Colonic mucosa (tissue), 4 donors: Measurements from ENCODE around the gene METTL6. TPM values are rescaled to one million over a fixed set of nuclear protein-coding genes. Genes with fewer than 3 reads are reported as not detected.
"Not testable (repeated sequence)": the region's sequence is repeated elsewhere in the genome, so short reads cannot be mapped to it uniquely, and the experiment has no call there.

Experiments used
- DNase-seq: peaks from one replicate; pipeline ENCODE4 v3.0.0-alpha.2; 2020
- H3K27ac ChIP-seq: fragments of 200-600 bp; one replicate; pipeline ENCODE4 v1.8.0; 2021
- H3K27me3 ChIP-seq: fragments of 200-600 bp; one replicate; pipeline ENCODE4 v1.8.0; 2021
- H3K36me3 ChIP-seq: fragments of 200-600 bp; one replicate; pipeline ENCODE4 v1.8.0; 2021
- H3K4me1 ChIP-seq: fragments of 200-600 bp; one replicate; pipeline ENCODE4 v1.8.0; 2021; ENCODE audit warnings: mild to moderate bottlenecking
- H3K4me3 ChIP-seq: fragments of 200-600 bp; one replicate; pipeline ENCODE4 v1.8.0; 2021
- H3K9ac ChIP-seq, 2 donors: one replicate each; pipeline ENCODE4 v1.7.0; 2013; ENCODE audit warnings: control low read depth in 2 of 2, low read depth in 2 of 2, low read length in 2 of 2
- H3K9me3 ChIP-seq: fragments of 200-600 bp; one replicate; pipeline ENCODE4 v1.8.0; 2021
- intact Hi-C: fragments of 100-400 bp; cut with DNase I; formaldehyde crosslinking; loops from one replicate; pipeline ENCODE4 v1.14.1; 2022
- total RNA-seq, 2 donors: library from RNA; stranded (reverse); fragmentation: NEBNext Ultra II Directional in 1 of 2; extraction: Animal tissue kit (Norgen Biotek cat#: 25700) in 1 of 2; gene quantifications; one replicate each; pipeline ENCODE4 v1.2.1, GENCODE V29; 2021
- TF ChIP-seq, protein P1 (sequence below): fragments of 200-600 bp; IDR thresholded peaks from one replicate; pipeline ENCODE4 v1.8.0; 2022; ENCODE audit warnings: antibody characterized with exemption, mild to moderate bottlenecking
- donor health status: healthy.
- donor health status: DM: no; HTN: no; CAD: no.
- donor health status: DM: no; HTN: no; CAD: no.

Gene METTL6
- total RNA-seq, 2 donors from 2014 or later: 8.8 to 11.4 TPM

DNA sequence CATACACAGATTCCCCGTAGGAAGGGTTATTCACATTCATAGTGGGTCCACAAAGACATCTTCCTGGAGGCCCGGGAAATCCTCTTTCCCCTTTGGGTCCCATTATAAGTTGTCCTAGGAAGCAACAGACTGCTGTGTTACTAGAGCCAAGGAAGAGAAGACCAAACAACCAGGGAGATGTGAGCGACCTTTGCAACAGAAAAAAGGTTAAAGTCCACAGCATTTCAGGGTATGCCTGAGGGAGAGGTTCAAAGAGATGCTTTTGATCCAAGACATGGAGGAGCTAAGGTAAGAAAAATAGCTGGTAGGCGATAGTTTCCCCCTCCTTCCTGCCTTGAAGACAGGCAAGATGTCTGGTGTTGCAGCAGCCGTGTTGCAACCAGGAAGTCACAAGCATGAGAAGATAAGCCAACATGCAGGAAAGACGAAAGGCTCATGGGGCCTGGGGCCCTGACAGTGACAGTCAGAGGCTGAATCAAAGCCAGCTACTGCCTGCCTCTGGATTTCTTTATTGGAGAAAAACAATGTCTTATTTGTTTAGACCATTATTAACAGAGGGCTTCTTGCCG, 31.0 kb upstream of the METTL6 start:
- Histone ChIP-seq H3K27ac (no peak overlapping the region), H3K27me3 (no peaks in the 10 kb centered on the region), H3K9ac (no peak overlapping the region), H3K4me3 (no peak overlapping the region), H3K4me1 (no peaks in the 10 kb centered on the region), H3K36me3 (no peaks in the 10 kb centered on the region), H3K9me3 (no peaks in the 10 kb centered on the region)
- intact Hi-C loops: no loop called here
- no peak for DNase-seq
- TF ChIP-seq, protein P1, sequence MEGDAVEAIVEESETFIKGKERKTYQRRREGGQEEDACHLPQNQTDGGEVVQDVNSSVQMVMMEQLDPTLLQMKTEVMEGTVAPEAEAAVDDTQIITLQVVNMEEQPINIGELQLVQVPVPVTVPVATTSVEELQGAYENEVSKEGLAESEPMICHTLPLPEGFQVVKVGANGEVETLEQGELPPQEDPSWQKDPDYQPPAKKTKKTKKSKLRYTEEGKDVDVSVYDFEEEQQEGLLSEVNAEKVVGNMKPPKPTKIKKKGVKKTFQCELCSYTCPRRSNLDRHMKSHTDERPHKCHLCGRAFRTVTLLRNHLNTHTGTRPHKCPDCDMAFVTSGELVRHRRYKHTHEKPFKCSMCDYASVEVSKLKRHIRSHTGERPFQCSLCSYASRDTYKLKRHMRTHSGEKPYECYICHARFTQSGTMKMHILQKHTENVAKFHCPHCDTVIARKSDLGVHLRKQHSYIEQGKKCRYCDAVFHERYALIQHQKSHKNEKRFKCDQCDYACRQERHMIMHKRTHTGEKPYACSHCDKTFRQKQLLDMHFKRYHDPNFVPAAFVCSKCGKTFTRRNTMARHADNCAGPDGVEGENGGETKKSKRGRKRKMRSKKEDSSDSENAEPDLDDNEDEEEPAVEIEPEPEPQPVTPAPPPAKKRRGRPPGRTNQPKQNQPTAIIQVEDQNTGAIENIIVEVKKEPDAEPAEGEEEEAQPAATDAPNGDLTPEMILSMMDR: no peak

DNA sequence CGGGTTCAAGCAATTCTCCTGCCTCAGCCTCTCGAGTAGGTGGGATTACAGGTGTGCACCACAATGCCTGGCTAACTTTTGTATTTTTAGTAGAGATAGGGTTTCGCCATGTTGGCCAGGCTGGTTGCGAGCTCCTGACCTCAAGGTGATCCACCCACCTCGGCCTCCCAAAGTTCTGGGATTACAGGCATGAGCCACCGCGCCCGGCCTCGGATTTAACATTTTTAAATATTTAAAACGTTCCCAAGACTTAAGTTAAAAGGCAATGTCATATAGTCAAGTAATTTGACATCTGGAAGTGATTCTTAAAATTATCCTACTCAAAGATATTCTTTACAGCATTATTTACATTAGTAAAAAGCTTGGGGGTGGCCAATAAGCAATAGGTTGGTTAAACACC, 29.6 kb upstream of the METTL6 start:
- H3K9ac ChIP-seq, H3K36me3 ChIP-seq, DNase-seq: not testable (repeated sequence)

DNA sequence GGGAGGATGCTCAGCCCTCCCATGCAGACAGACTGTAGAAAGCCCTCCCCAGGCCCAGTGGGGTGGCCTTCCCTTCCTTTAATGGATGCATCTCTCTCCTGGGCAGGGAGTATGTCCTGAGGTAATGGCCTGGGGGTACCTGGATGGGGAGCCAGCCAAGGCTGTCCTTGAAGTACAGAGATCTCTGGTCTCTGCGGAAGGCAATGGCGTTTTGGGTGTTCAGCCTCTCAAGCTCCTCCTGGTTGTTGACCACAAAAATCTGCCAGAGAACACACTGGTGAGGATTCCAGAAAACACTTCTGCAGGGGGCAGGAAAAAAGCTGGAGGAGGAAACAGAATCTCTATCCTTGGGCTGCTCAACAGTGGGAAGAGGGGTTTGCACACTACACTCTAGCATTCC, 29.0 kb upstream of the METTL6 start:
- no peak overlapping the region for H3K9ac ChIP-seq
- DNase-seq: no peak
- no peak overlapping the region for H3K4me3 ChIP-seq
- H3K36me3 ChIP-seq: no peaks in the 10 kb centered on the region
- no peaks in the 10 kb centered on the region for H3K9me3 ChIP-seq
- H3K27ac ChIP-seq: no peak overlapping the region
- intact Hi-C loops: no loop called here
- no peaks in the 10 kb centered on the region for H3K4me1 ChIP-seq
- TF ChIP-seq, protein P1: no peak
- no peaks in the 10 kb centered on the region for H3K27me3 ChIP-seq

More for the DNA sequence above, 29.6 kb upstream of the METTL6 start:
- H3K27me3 ChIP-seq, H3K4me3 ChIP-seq, H3K4me1 ChIP-seq, H3K9me3 ChIP-seq, intact Hi-C loops, H3K27ac ChIP-seq: not testable (repeated sequence)

DNA sequence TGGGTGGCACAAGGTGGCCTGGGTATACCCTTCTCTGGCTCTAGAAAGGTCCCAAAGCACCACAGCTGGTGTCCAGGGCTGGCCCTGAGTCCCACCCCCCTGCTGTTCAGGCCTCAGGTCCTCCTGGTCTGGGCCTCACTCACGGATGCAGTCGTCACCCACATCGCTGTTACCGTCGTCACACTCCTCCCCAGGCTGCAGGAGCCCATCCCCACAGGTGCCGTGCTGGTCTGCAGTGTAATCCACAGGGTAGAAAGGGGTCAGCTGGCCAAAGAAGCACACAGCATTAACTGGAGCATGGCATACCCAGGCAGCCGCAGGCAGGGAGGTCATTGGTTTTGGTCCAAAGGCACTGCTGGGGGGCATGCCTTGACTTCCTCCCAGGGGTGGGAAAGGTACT, 28.4 kb upstream of the METTL6 start:
- no peaks in the 10 kb centered on the region for H3K27me3 ChIP-seq
- H3K4me3 ChIP-seq: no peak overlapping the region
- DNase-seq: no peak
- H3K9me3 ChIP-seq: no peaks in the 10 kb centered on the region
- TF ChIP-seq, protein P1: no peak
- H3K36me3 ChIP-seq: no peaks in the 10 kb centered on the region
- intact Hi-C loops: no loop called here
- H3K4me1 ChIP-seq: no peaks in the 10 kb centered on the region
- H3K9ac ChIP-seq: no peak overlapping the region
- H3K27ac ChIP-seq: no peak overlapping the region

DNA sequence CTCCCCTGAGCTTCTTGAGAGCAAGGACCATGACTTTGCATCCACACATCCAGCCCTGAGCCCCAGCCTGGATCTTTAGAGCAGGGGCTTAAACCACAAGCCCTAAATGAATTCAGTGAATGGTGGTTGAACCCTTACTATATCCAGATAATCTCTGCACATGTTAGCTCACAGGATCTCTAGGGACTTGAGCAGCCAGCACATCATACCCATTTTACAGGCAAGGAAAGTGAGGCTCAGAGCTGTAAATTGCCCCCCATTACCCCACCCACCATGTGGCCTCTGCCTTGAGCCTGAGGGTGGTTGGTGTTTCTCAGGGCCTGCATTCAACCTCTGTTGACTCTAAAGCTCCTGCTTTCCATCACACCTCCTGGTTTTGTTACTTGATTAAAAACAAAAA, 27.6 kb upstream of the METTL6 start:
- DNase-seq: no peak
- H3K4me3 ChIP-seq: no peak overlapping the region
- H3K9me3 ChIP-seq: no peaks in the 10 kb centered on the region
- intact Hi-C loops: no loop called here
- no peak overlapping the region for H3K27ac ChIP-seq
- H3K36me3 ChIP-seq: no peaks in the 10 kb centered on the region
- H3K27me3 ChIP-seq: no peaks in the 10 kb centered on the region
- no peak overlapping the region for H3K9ac ChIP-seq
- H3K4me1 ChIP-seq: no peaks in the 10 kb centered on the region
- TF ChIP-seq, protein P1: no peak

DNA sequence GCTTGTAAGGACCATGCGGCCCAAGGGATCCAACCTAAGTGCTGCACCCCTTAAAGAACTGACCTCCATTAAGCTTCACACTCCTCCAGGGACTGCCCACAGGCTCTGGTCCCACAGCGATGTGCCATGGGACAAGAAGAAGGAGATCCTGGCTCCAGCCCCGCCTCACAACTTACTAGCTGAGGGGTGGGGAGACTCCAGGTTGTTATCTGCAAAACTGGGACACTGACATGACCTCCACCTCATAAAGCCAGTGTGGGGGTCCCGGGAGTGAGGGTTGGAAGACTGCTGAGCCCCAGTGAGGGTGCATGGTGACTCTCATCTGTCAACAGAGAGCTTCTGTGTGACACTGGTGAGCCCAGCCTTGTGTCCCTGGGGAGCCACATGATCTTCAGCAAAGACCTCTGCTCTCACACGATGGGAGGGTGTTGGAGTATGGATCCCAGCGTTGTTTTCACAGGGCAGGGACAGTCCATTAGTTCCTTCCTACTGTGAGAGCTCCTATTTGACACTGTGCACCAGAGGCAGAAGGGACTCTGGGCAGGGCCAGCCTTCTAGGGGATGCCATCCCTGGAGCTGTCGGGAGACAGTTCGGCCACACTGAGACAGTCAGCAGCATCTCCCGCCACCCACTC, 26.8 kb upstream of the METTL6 start:
- TF ChIP-seq, protein P1: no peak
- Histone ChIP-seq H3K4me1 (no peaks in the 10 kb centered on the region), H3K27me3 (no peaks in the 10 kb centered on the region), H3K27ac (no peak overlapping the region), H3K9ac (no peak overlapping the region), H3K4me3 (no peak overlapping the region), H3K36me3 (no peaks in the 10 kb centered on the region), H3K9me3 (no peaks in the 10 kb centered on the region)
- intact Hi-C loops: no loop called here
- DNase-seq: no peak
